ENCODE results near the gene ZNF593. TPM values are rescaled to one million over a fixed set of nuclear protein-coding genes. Genes with fewer than 3 reads are reported as not detected.

The ZNF593 gene
- total and polyA plus RNA-seq, 11 donors = 13.7 to 147 (median 22.6) TPM

GRCh38 chr1:26184883-26185282 lies 15.2 kb downstream of the ZNF593 start:
- no peaks in the 10 kb centered on the region for H3K36me3 ChIP-seq
- H3K4me3 ChIP-seq = no peak overlapping the region
- 94 to 98% (median 97%) methylated on average over 18 to 21 of the region's 21 CpGs for WGBS, 4 donors
- no peak for ATAC-seq
- DNase-seq = no peak
- H3K9me3 ChIP-seq = no peaks in the 10 kb centered on the region
- H3K27ac ChIP-seq = no peak overlapping the region
- no peak for TF ChIP-seq POLR2A (IDR thresholded peaks at IDR 0.05)
- no peak for TF ChIP-seq CTCF (IDR thresholded peaks at IDR 0.05)
- intact Hi-C loops (cut with DNase I) = loop anchor here in 1 of 10 donors (10.0 kb wide), 1 partner anchor 140 kb away; no protein-coding TSS in a partner anchor
- no peaks in the 10 kb centered on the region for H3K27me3 ChIP-seq
- peaks cover 0 to 3% (median 0%) of the 10 kb centered on the region in 12 donors for H3K4me1 ChIP-seq

DNA sequence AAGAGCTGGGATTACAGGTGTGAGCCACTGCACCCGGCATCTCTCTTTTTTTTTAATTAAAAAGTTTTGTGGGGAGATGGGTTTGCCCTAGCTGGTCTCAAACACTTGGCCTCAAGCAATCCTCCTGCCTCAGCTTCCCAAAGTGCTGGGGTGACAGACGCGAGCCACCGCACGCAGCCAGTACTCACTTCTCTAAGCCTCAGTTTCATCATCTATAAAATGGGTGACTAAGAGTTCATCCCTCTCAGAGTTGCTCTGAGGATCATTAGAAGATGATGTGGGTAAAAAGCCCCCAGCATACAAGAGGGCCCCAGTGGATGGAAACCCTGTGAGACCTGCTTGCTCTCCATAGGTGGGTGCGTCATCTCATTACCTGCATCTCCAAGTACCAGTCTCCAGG lies 18.2 kb downstream of the ZNF593 start:
- no peaks in the 10 kb centered on the region for H3K4me1 ChIP-seq
- WGBS, 4 donors = 93 to 98% (median 94%) methylated on average over 5 to 6 of the region's 6 CpGs
- H3K27me3 ChIP-seq = no peaks in the 10 kb centered on the region
- DNase-seq (no peak), ATAC-seq (no peak)
- no peaks in the 10 kb centered on the region for H3K36me3 ChIP-seq
- H3K4me3 ChIP-seq = no peak overlapping the region
- H3K27ac ChIP-seq = no peak overlapping the region
- intact Hi-C loops (cut with DNase I) = loop anchor here in 1 of 10 donors (10.0 kb wide), 1 partner anchor 137 kb away; no protein-coding TSS in a partner anchor
- H3K9me3 ChIP-seq = no peaks in the 10 kb centered on the region
- no peak for TF ChIP-seq CTCF (IDR thresholded peaks at IDR 0.05)
- no peak for TF ChIP-seq POLR2A (IDR thresholded peaks at IDR 0.05)

DNA sequence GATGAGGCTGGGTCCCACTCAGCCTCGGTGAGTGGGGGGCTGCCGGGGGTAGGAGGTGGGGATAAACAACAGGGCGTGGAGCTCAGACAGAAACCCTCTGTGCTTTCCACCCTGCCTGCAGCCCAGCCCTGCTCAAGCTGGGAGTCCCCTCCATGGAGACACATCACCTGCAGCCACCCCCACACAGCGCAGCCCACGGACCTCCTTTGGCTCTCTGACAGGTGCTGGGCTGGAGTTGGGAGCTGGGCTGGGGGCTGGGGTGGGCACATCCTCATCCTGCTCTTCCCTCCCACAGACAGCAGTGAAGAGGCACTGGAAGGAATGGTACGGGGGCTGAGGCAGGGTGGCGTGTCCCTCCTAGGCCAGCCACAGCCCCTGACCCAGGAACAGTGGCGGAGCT lies 18.8 kb downstream of the ZNF593 start:
- DNase-seq (no peak), ATAC-seq (no peak)
- H3K36me3 ChIP-seq = no peaks in the 10 kb centered on the region

DNA sequence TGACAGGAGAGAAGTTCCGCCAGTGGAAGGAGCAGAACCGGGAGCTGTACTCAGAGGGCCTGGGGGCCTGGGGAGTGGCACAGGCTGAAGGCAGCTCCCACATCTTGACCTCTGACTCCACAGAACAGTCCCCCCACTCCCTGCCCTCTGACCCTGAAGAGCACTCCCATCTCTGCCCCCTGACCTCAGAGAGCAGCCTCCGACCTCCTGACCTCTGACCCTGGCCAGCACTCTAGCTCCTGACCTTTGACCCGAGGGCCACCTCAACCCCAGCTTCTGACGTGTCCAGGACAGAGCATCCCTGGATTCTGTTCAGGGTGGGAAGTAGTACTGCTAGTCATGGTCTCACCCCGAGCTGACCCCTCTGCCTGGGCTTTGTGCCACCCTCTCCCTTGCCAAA lies 19.6 kb downstream of the ZNF593 start:
- Histone ChIP-seq H3K36me3 (no peaks in the 10 kb centered on the region), H3K4me1 (no peaks in the 10 kb centered on the region), H3K27me3 (no peaks in the 10 kb centered on the region), H3K4me3 (no peak overlapping the region), H3K27ac (no peak overlapping the region), H3K9me3 (no peaks in the 10 kb centered on the region)
- ATAC-seq (peak in 1 of 4 donors; percentile 7), DNase-seq (no peak)
- no peak for TF ChIP-seq POLR2A (IDR thresholded peaks at IDR 0.05)
- TF ChIP-seq CTCF (IDR thresholded peaks at IDR 0.05) = no peak
- 80 to 92% (median 84%) methylated on average over 6 of the region's 6 CpGs for WGBS, 4 donors
- intact Hi-C loops (cut with DNase I) = loop anchor here in 1 of 10 donors (10.0 kb wide), 1 partner anchor 135 kb away; no protein-coding TSS in a partner anchor

More for the DNA sequence above, 18.8 kb downstream of the ZNF593 start:
- TF ChIP-seq CTCF (IDR thresholded peaks at IDR 0.05) (no peak), POLR2A (IDR thresholded peaks at IDR 0.05) (no peak)
- 88 to 97% (median 92%) methylated on average over 4 to 8 of the region's 8 CpGs for WGBS, 4 donors
- Histone ChIP-seq H3K27ac (no peak overlapping the region), H3K4me1 (no peaks in the 10 kb centered on the region), H3K4me3 (no peak overlapping the region), H3K27me3 (no peaks in the 10 kb centered on the region), H3K9me3 (no peaks in the 10 kb centered on the region)
- intact Hi-C loops (cut with DNase I) = loop anchor here in 1 of 10 donors (10.0 kb wide), 1 partner anchor 136 kb away; no protein-coding TSS in a partner anchor

Data from heart left ventricle (tissue), 16 donors.